Measurements from ENCODE around the gene TVP23A.
"Not testable (repeated sequence)": the region's sequence is repeated elsewhere in the genome, so short reads cannot be mapped to it uniquely, and the experiment has no call there.

TVP23A gene

GRCh38 chr16:10791048-10791447 lies 27.5 kb downstream of the TVP23A start:
- no peak for DNase-seq

- DNase-seq = not testable (repeated sequence)
Measured at GRCh38 chr16:10788630-10789029, 30.0 kb downstream of the TVP23A start.

- DNase-seq = no peak
Measured at GRCh38 chr16:10787304-10787703, 31.3 kb downstream of the TVP23A start.

- no peak for DNase-seq
Measured at GRCh38 chr16:10782628-10783027, 36.0 kb downstream of the TVP23A start.

GRCh38 chr16:10780628-10781027 lies 38.0 kb downstream of the TVP23A start:
- DNase-seq = no peak

- not testable (repeated sequence) for DNase-seq
Measured at GRCh38 chr16:10779908-10780307, 38.7 kb downstream of the TVP23A start.

- DNase-seq = no peak
Measured at GRCh38 chr16:10777356-10777755, 41.2 kb downstream of the TVP23A start.

GRCh38 chr16:10776923-10777322 lies 41.7 kb downstream of the TVP23A start:
- DNase-seq = not testable (repeated sequence)

- DNase-seq = no peak
Measured at GRCh38 chr16:10776280-10776679, 42.3 kb downstream of the TVP23A start.

- no peak for DNase-seq
Measured at GRCh38 chr16:10770907-10771306, 47.7 kb downstream of the TVP23A start.

- DNase-seq = no peak
Measured at GRCh38 chr16:10769381-10769780, 49.2 kb downstream of the TVP23A start.

GRCh38 chr16:10767127-10767526 lies 51.5 kb downstream of the TVP23A start:
- DNase-seq = no peak

- DNase-seq = no peak
Measured at GRCh38 chr16:10765772-10766171, 52.8 kb downstream of the TVP23A start.

GRCh38 chr16:10763456-10763855 lies 55.1 kb downstream of the TVP23A start:
- no peak for DNase-seq

GRCh38 chr16:10762336-10763016 lies 56.1 kb downstream of the TVP23A start:
- no peak for DNase-seq

- no peak for DNase-seq
Measured at GRCh38 chr16:10761373-10761772, 57.2 kb downstream of the TVP23A start.

- no peak for DNase-seq
Measured at GRCh38 chr16:10760858-10761257, 57.7 kb downstream of the TVP23A start.

GRCh38 chr16:10756574-10756973 lies 62.0 kb downstream of the TVP23A start:
- no peak for DNase-seq

GRCh38 chr16:10754941-10755340 lies 63.7 kb downstream of the TVP23A start:
- no peak for DNase-seq

- no peak for DNase-seq
Measured at GRCh38 chr16:10753670-10754069, 64.9 kb downstream of the TVP23A start.

- DNase-seq = no peak
Measured at GRCh38 chr16:10752843-10753523, 65.6 kb downstream of the TVP23A start.

- DNase-seq = no peak
Measured at GRCh38 chr16:10751291-10751697, 67.3 kb downstream of the TVP23A start.

- no peak for DNase-seq
Measured at GRCh38 chr16:10750793-10751192, 67.8 kb downstream of the TVP23A start.

GRCh38 chr16:10745841-10746240 lies 72.8 kb downstream of the TVP23A start:
- no peak for DNase-seq

All from SW 1271 (cell line).